ENCODE results near the gene FHIT.

- TF ChIP-seq CTCF (IDR thresholded peaks at IDR 0.05) (no peak), POLR2A (IDR thresholded peaks at IDR 0.05) (no peak)
Measured at GRCh38 chr3:61117045-61117898, 134.0 kb downstream of the FHIT start.

Measured in Peyer's patch (tissue), 4 donors.